SK-N-SH treated with all-trans-retinoic acid at 6 μM for 48 hours (cell line): ENCODE measurements around the gene ZMIZ1.
A peak's percentile ranks its signal among the peaks of the same experiment; 100 is the strongest.

Source experiments
- ARNTL ChIP-seq: fragments of 450-650 bp; formaldehyde crosslinking; IDR thresholded peaks from 2 replicates; pipeline ENCODE4 v1.5.0; 2020; ENCODE audit warnings: low read depth, mild to moderate bottlenecking, moderate library complexity, borderline replicate concordance
- BACH2 ChIP-seq: fragments of 250-450 bp; sonication (Bioruptor Pico); IDR thresholded peaks from 2 replicates; pipeline ENCODE4 v1.9.0; 2021; ENCODE audit warnings: mild to moderate bottlenecking, borderline replicate concordance
- OSR1 ChIP-seq: fragments of 250-450 bp; sonication (Bioruptor Pico); IDR thresholded peaks from 2 replicates; pipeline ENCODE4 v1.8.0; 2022; ENCODE audit warnings: moderate library complexity, mild to moderate bottlenecking, inconsistent platforms
- TCF4 ChIP-seq: fragments of 250-450 bp; sonication (Bioruptor Pico); IDR thresholded peaks from 2 replicates; pipeline ENCODE4 v1.8.0; 2021; ENCODE audit warnings: mild to moderate bottlenecking, moderate library complexity, borderline replicate concordance
- TOX ChIP-seq: fragments of 250-450 bp; sonication (Bioruptor Pico); IDR thresholded peaks from 2 replicates; pipeline ENCODE4 v1.8.0; 2021; ENCODE audit warnings: mild to moderate bottlenecking, moderate library complexity, borderline replicate concordance
- ZFP3 ChIP-seq: fragments of 250-450 bp; sonication (Bioruptor Pico); IDR thresholded peaks from 2 replicates; pipeline ENCODE4 v1.5.0; 2020; ENCODE audit warnings: mild to moderate bottlenecking, moderate library complexity
- ZFP30 ChIP-seq: fragments of 450-650 bp; formaldehyde crosslinking; IDR thresholded peaks from 2 replicates; pipeline ENCODE4 v1.5.0; 2022; ENCODE audit warnings: mild to moderate bottlenecking, moderate library complexity
- ZNF70 ChIP-seq: fragments of 450-650 bp; formaldehyde crosslinking; IDR thresholded peaks from 2 replicates; pipeline ENCODE4 v1.5.0; 2020; ENCODE audit warnings: mild to moderate bottlenecking, moderate library complexity
- TF ChIP-seq, protein P1 (sequence below): fragments of 250-450 bp; sonication (Bioruptor Pico); IDR thresholded peaks from 2 replicates; pipeline ENCODE4 v1.8.0; 2020; ENCODE audit warnings: mild to moderate bottlenecking, moderate library complexity, borderline replicate concordance

DNA sequence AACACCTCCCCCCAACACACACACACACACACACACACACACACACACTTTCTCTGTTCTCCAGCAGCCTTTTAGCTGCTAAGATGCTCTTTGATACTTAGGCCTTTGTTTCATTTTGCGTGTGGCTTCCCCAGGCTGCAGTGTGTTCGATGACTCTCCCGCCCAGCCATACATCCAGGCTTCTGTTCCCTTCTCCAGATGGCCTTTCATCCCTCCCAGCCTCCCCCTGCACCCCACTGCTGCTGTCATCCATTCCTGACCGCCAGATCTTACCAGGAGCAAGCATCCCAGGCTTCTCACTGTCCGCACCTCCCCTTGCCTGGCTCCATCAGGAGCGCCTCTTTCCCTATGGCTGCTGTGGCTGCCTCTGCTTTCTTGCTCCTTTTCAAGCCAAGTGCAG is 200.7 kb downstream of the ZMIZ1 start:
- TF ChIP-seq TCF4 (CRISPR knock-in tag) (peak; percentile 79), ARNTL (CRISPR knock-in tag) (no peak), OSR1 (CRISPR knock-in tag) (no peak), TOX (no peak), BACH2 (CRISPR knock-in tag) (no peak), ZNF70 (CRISPR knock-in tag) (no peak), ZFP3 (no peak), ZFP30 (no peak)
- TF ChIP-seq, protein P1, sequence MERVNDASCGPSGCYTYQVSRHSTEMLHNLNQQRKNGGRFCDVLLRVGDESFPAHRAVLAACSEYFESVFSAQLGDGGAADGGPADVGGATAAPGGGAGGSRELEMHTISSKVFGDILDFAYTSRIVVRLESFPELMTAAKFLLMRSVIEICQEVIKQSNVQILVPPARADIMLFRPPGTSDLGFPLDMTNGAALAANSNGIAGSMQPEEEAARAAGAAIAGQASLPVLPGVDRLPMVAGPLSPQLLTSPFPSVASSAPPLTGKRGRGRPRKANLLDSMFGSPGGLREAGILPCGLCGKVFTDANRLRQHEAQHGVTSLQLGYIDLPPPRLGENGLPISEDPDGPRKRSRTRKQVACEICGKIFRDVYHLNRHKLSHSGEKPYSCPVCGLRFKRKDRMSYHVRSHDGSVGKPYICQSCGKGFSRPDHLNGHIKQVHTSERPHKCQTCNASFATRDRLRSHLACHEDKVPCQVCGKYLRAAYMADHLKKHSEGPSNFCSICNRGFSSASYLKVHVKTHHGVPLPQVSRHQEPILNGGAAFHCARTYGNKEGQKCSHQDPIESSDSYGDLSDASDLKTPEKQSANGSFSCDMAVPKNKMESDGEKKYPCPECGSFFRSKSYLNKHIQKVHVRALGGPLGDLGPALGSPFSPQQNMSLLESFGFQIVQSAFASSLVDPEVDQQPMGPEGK (CRISPR knock-in tag), result no peak
